Activated T-cell treated with anti-CD3 and anti-CD28 coated beads, Interleukin-2, amount 50 U/mL, for 24 hours (primary cell): ENCODE data around the gene DVL2.

Experiments used
- DNase-seq: peaks from one replicate; pipeline ENCODE4 v3.0.0-alpha.2; 2020
- H3K27ac Mint-ChIP-seq: 2 replicates; pipeline ENCODE4 v1.8.0; 2020; ENCODE audit warnings: mild to moderate bottlenecking, mixed read lengths
- H3K27me3 Mint-ChIP-seq: 2 replicates; pipeline ENCODE4 v1.8.0; 2020; ENCODE audit warnings: mixed read lengths
- H3K36me3 Mint-ChIP-seq: 2 replicates; pipeline ENCODE4 v1.8.0; 2020; ENCODE audit warnings: low read depth, mixed read lengths
- H3K4me1 Mint-ChIP-seq: 2 replicates; pipeline ENCODE4 v1.8.0; 2020; ENCODE audit warnings: low read depth, mixed read lengths
- H3K4me3 Mint-ChIP-seq: 2 replicates; pipeline ENCODE4 v1.8.0; 2020; ENCODE audit warnings: mild to moderate bottlenecking, moderate library complexity, mixed read lengths
- H3K9me3 Mint-ChIP-seq: 2 replicates; pipeline ENCODE4 v1.8.0; 2020; ENCODE audit warnings: mixed read lengths

Gene DVL2

GRCh38 chr17:7222093-7222971 is 12.0 kb downstream of the DVL2 start:
- no peak for DNase-seq
- peak overlapping the region; percentile 24 for H3K27ac Mint-ChIP-seq

GRCh38 chr17:7221278-7222092 is 12.8 kb downstream of the DVL2 start:
- Mint-ChIP-seq H3K4me1 (peaks cover 44% of the 10 kb centered on the region), H3K27ac (peak overlapping the region; percentile 96), H3K4me3 (peak overlapping the region; percentile 96), H3K27me3 (no peaks in the 10 kb centered on the region), H3K9me3 (no peaks in the 10 kb centered on the region), H3K36me3 (peaks cover 63% of the 10 kb centered on the region)
- DNase-seq: no peak

More at GRCh38 chr17:7222093-7222971, 12.0 kb downstream of the DVL2 start:
- no peak overlapping the region for H3K4me3 Mint-ChIP-seq
- H3K36me3 Mint-ChIP-seq: peaks cover 71% of the 10 kb centered on the region
- peaks cover 40% of the 10 kb centered on the region for H3K4me1 Mint-ChIP-seq
- H3K27me3 Mint-ChIP-seq: no peaks in the 10 kb centered on the region
- H3K9me3 Mint-ChIP-seq: no peaks in the 10 kb centered on the region

GRCh38 chr17:7220593-7221277 is 13.6 kb downstream of the DVL2 start:
- Mint-ChIP-seq H3K4me1 (peaks cover 51% of the 10 kb centered on the region), H3K4me3 (peak overlapping the region; percentile 96)

GRCh38 chr17:7219812-7220592 is 14.3 kb downstream of the DVL2 start, which contains the start of the genes ACADVL and DLG4:
Gene ACADVL, plus strand, starts transcription at chr17:7219938. Its CDS starts 47 bp downstream, at chr17:7219985.
Gene DLG4, minus strand, starts transcription at chr17:7219836.
- peak; percentile 88 for DNase-seq
- Mint-ChIP-seq H3K4me1 (peaks cover 58% of the 10 kb centered on the region), H3K4me3 (peak within 1 kb of the TSS; percentile 96), H3K27ac (peak within 1 kb of the TSS; percentile 96), H3K27me3 (no peaks in the 10 kb centered on the region), H3K9me3 (no peaks in the 10 kb centered on the region), H3K36me3 (peaks cover 50% of the 10 kb centered on the region)

More at GRCh38 chr17:7220593-7221277, 13.6 kb downstream of the DVL2 start:
- Mint-ChIP-seq H3K36me3 (peaks cover 57% of the 10 kb centered on the region), H3K27ac (peak overlapping the region; percentile 96), H3K9me3 (no peaks in the 10 kb centered on the region), H3K27me3 (no peaks in the 10 kb centered on the region)
- peak; percentile 74 for DNase-seq

- Mint-ChIP-seq H3K36me3 (peaks cover 44% of the 10 kb centered on the region), H3K9me3 (no peaks in the 10 kb centered on the region), H3K27me3 (no peaks in the 10 kb centered on the region), H3K27ac (peak overlapping the region; percentile 96), H3K4me1 (peaks cover 65% of the 10 kb centered on the region), H3K4me3 (peak overlapping the region; percentile 96)
- DNase-seq: no peak
Measured at GRCh38 chr17:7219229-7219811, 15.0 kb downstream of the DVL2 start.

GRCh38 chr17:7218758-7219157 is 15.6 kb downstream of the DVL2 start:
- Mint-ChIP-seq H3K4me1 (peaks cover 70% of the 10 kb centered on the region), H3K4me3 (peak overlapping the region; percentile 96), H3K9me3 (no peaks in the 10 kb centered on the region), H3K27me3 (no peaks in the 10 kb centered on the region), H3K36me3 (peaks cover 38% of the 10 kb centered on the region), H3K27ac (peak overlapping the region; percentile 96)
- no peak for DNase-seq

- Mint-ChIP-seq H3K27ac (peak overlapping the region; percentile 72), H3K9me3 (no peaks in the 10 kb centered on the region), H3K36me3 (peaks cover 33% of the 10 kb centered on the region), H3K4me1 (peaks cover 76% of the 10 kb centered on the region), H3K27me3 (no peaks in the 10 kb centered on the region), H3K4me3 (peak overlapping the region; percentile 42)
- peak; percentile 47 for DNase-seq
Measured at GRCh38 chr17:7218166-7218565, 16.2 kb downstream of the DVL2 start.

GRCh38 chr17:7217113-7217987 is 17.0 kb downstream of the DVL2 start:
- Mint-ChIP-seq H3K27me3 (no peaks in the 10 kb centered on the region), H3K9me3 (no peaks in the 10 kb centered on the region), H3K4me1 (peaks cover 76% of the 10 kb centered on the region), H3K4me3 (peak overlapping the region; percentile 42), H3K27ac (peak overlapping the region; percentile 80), H3K36me3 (peaks cover 24% of the 10 kb centered on the region)
- peak; percentile 53 for DNase-seq

- Mint-ChIP-seq H3K9me3 (no peaks in the 10 kb centered on the region), H3K27ac (peak overlapping the region; percentile 80), H3K36me3 (peaks cover 16% of the 10 kb centered on the region), H3K27me3 (peaks cover 5% of the 10 kb centered on the region), H3K4me1 (peaks cover 77% of the 10 kb centered on the region), H3K4me3 (peak overlapping the region; percentile 35)
- no peak for DNase-seq
Measured at GRCh38 chr17:7216242-7217112, 17.8 kb downstream of the DVL2 start.

GRCh38 chr17:7215652-7216180 is 18.6 kb downstream of the DVL2 start:
- Mint-ChIP-seq H3K27me3 (peaks cover 8% of the 10 kb centered on the region), H3K36me3 (peaks cover 8% of the 10 kb centered on the region), H3K9me3 (no peaks in the 10 kb centered on the region), H3K4me3 (peak overlapping the region; percentile 79), H3K4me1 (peaks cover 71% of the 10 kb centered on the region), H3K27ac (peak overlapping the region; percentile 95)
- no peak for DNase-seq

GRCh38 chr17:7215136-7215638 is 19.1 kb downstream of the DVL2 start:
- DNase-seq: no peak
- Mint-ChIP-seq H3K4me3 (peak overlapping the region; percentile 79), H3K4me1 (peaks cover 66% of the 10 kb centered on the region), H3K9me3 (no peaks in the 10 kb centered on the region), H3K27me3 (peaks cover 8% of the 10 kb centered on the region), H3K36me3 (peaks cover 3% of the 10 kb centered on the region), H3K27ac (peak overlapping the region; percentile 95)
